ENCODE measurements around the gene RPL22. TPM values are rescaled to one million over a fixed set of nuclear protein-coding genes. Genes with fewer than 3 reads are reported as not detected.
A peak's percentile ranks its signal among the peaks of the same experiment; 100 is the strongest.

Gene RPL22
- total RNA-seq, 1 donor, result 169 TPM

GRCh38 chr1:6185151-6185550 is 14.2 kb downstream of the RPL22 start:
- no peak overlapping the region for H3K4me3 ChIP-seq (ENCODE audit: low read depth, low read length)
- no peak for TF ChIP-seq CTCF (IDR thresholded peaks at IDR 0.05; ENCODE audit: insufficient read depth, low read length)
- DNase-seq (ENCODE audit: low read depth), result peak; percentile 71

GRCh38 chr1:6184083-6184783 is 15.2 kb downstream of the RPL22 start:
- no peak for TF ChIP-seq CTCF (IDR thresholded peaks at IDR 0.05; ENCODE audit: insufficient read depth, low read length)
- H3K4me3 ChIP-seq (ENCODE audit: low read depth, low read length), result no peak overlapping the region
- no peak for DNase-seq (ENCODE audit: low read depth)

GRCh38 chr1:6183520-6183989 is 15.8 kb downstream of the RPL22 start:
- DNase-seq (ENCODE audit: low read depth), result no peak
- H3K4me3 ChIP-seq (ENCODE audit: low read depth, low read length), result no peak overlapping the region
- no peak for TF ChIP-seq CTCF (IDR thresholded peaks at IDR 0.05; ENCODE audit: insufficient read depth, low read length)

- TF ChIP-seq CTCF (IDR thresholded peaks at IDR 0.05; ENCODE audit: insufficient read depth, low read length), result no peak
- no peak overlapping the region for H3K4me3 ChIP-seq (ENCODE audit: low read depth, low read length)
- no peak for DNase-seq (ENCODE audit: low read depth)
Measured at GRCh38 chr1:6181347-6181770, 18.0 kb downstream of the RPL22 start.

- H3K4me3 ChIP-seq (ENCODE audit: low read depth, low read length), result no peak overlapping the region
- no peak for TF ChIP-seq CTCF (IDR thresholded peaks at IDR 0.05; ENCODE audit: insufficient read depth, low read length)
- no peak for DNase-seq (ENCODE audit: low read depth)
Measured at GRCh38 chr1:6180707-6181311, 18.6 kb downstream of the RPL22 start.

- peak; percentile 1 for TF ChIP-seq CTCF (IDR thresholded peaks at IDR 0.05; ENCODE audit: insufficient read depth, low read length)
- DNase-seq (ENCODE audit: low read depth), result no peak
- no peak within 1 kb of the TSS for H3K4me3 ChIP-seq (ENCODE audit: low read depth, low read length)
Measured at GRCh38 chr1:6180268-6180706, 19.1 kb downstream of the RPL22 start, which contains the start of gene CHD5. CHD5 (minus strand) TSS chr1:6180321; CDS start chr1:6180023, 298 bp downstream.
